HepG2 (cell line): ENCODE results near the gene KIF2C. TPM values are rescaled to one million over a fixed set of nuclear protein-coding genes. Genes with fewer than 3 reads are reported as not detected.

ENCODE experiments used
- ATM ChIP-seq: fragments of 450-650 bp; IDR thresholded peaks from 2 replicates; pipeline ENCODE4 v1.7.1; 2017; ENCODE audit warnings: mild to moderate bottlenecking, borderline replicate concordance
- CEBPB ChIP-seq: IDR thresholded peaks from 2 replicates; pipeline ENCODE4 v1.6.1; 2011; ENCODE audit warnings: low read depth, low read length, improper control_type of control experiment, borderline replicate concordance
- HMGA1 ChIP-seq: sonication (generic); formaldehyde crosslinking; conservative IDR thresholded peaks from 2 replicates; pipeline ENCODE4 v1.4.0; 2020; ENCODE audit warnings: missing genetic modification reagents
- MZF1 ChIP-seq: sonication (generic); formaldehyde crosslinking; IDR thresholded peaks from 2 replicates; pipeline ENCODE4 v1.8.1; 2023; ENCODE audit warnings: mild to moderate bottlenecking, missing genetic modification reagents, borderline replicate concordance
- RXRA ChIP-seq: sonication (generic); formaldehyde crosslinking; IDR thresholded peaks from 2 replicates; pipeline ENCODE4 v1.5.1; 2020; ENCODE audit warnings: missing genetic modification reagents
- STAG1 ChIP-seq: sonication (generic); formaldehyde crosslinking; IDR thresholded peaks from 2 replicates; pipeline ENCODE4 v1.4.0; 2020; ENCODE audit warnings: missing genetic modification reagents
- ZNF775 ChIP-seq: sonication (generic); formaldehyde crosslinking; IDR thresholded peaks from 2 replicates; pipeline ENCODE4 v1.4.0; 2020; ENCODE audit warnings: missing genetic modification reagents, mild to moderate bottlenecking, moderate library complexity, borderline replicate concordance
- polyA plus RNA-seq, 8 experiments: library from polyadenylated mRNA; depleted of rRNA in 3 of 8; stranded (reverse) in 7 of 8; unstranded in 1 of 8; fragments of >200 nt; fragmentation: Illumina TruSeq in 4 of 8; extraction: Trizol in 4 of 8; gene quantifications; 2 replicates each; pipeline versions ENCODE4 v1.2.1 to v1.2.3, GENCODE V29; 2011 to 2016; ENCODE audit warnings: low read depth in 4 of 8, missing spikeins in 1 of 8, mixed read lengths in 1 of 8; ENCODE audit not compliant: insufficient read depth in 1 of 8
- total RNA-seq, 5 experiments: library from RNA; depleted of rRNA; stranded (reverse); fragments of >200 nt; fragmentation: Illumina TruSeq; extraction: Trizol; gene quantifications; 2 replicates each; pipeline ENCODE4 v1.2.3, GENCODE V29; 2016; ENCODE audit warnings: low read depth in 1 of 5
- TF ChIP-seq, protein P1 (sequence below): sonication (generic); formaldehyde crosslinking; IDR thresholded peaks from 2 replicates; pipeline ENCODE4 v1.9.0; 2022; ENCODE audit warnings: low read depth, missing genetic modification reagents
- TF ChIP-seq, protein P2 (sequence below): sonication (generic); formaldehyde crosslinking; IDR thresholded peaks from 2 replicates; pipeline ENCODE4 v1.5.0; 2020; ENCODE audit warnings: mild to moderate bottlenecking, missing genetic modification reagents, borderline replicate concordance
- TF ChIP-seq, protein P3 (sequence below): sonication (generic); formaldehyde crosslinking; IDR thresholded peaks from 2 replicates; pipeline ENCODE4 v1.4.0; 2020; ENCODE audit warnings: missing genetic modification reagents, mild to moderate bottlenecking, borderline replicate concordance
- TF ChIP-seq, protein P4 (sequence below): sonication (generic); formaldehyde crosslinking; IDR thresholded peaks from 2 replicates; pipeline ENCODE4 v1.5.1; 2020; ENCODE audit warnings: missing genetic modification reagents, mild to moderate bottlenecking, borderline replicate concordance

The KIF2C gene
- total and polyA plus RNA-seq, 2 of the 13 experiments (the other 11 are each of a cell fraction or from before 2014, with no cell fraction given), result 29.7 to 53.7 TPM

DNA sequence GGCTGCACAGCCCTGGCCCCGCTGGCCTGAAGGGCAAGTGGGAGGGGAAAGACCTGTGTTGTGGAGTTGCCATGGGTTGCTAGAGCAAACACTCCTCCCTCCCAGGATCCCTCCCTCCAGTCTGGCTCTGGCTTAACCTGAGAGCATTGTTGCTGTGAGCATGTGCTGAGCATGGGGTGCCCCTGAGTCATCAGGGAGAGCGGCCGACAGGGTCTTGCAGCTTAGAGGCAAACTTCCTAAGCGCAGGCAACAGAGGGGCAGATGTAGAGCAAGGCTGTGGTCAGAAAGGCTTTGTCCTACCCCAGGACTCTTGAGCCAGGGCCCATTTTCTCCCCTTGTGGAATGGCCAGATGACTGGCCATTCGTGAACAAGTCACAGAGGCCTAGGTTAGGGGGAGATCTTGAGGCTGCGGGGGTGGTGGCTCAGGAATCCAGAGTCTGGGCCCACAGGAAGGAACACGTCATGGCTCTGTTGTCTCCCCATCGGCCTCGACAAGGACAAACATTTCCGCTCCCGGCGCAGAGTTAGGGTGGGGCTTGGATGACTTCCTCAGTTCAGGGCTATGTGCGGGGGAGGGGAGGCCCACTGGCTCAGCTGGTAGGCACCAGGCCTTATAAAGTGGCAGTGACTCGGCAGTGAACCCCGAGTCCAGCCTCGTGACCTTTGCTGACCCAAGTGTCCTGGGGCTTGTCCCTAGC, 67.9 kb downstream of the KIF2C start (continued):
- TF ChIP-seq, protein P1, sequence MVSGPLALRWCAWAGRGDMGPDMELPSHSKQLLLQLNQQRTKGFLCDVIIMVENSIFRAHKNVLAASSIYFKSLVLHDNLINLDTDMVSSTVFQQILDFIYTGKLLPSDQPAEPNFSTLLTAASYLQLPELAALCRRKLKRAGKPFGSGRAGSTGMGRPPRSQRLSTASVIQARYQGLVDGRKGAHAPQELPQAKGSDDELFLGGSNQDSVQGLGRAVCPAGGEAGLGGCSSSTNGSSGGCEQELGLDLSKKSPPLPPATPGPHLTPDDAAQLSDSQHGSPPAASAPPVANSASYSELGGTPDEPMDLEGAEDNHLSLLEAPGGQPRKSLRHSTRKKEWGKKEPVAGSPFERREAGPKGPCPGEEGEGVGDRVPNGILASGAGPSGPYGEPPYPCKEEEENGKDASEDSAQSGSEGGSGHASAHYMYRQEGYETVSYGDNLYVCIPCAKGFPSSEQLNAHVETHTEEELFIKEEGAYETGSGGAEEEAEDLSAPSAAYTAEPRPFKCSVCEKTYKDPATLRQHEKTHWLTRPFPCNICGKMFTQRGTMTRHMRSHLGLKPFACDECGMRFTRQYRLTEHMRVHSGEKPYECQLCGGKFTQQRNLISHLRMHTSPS (CRISPR knock-in tag), result no peak; the same call in 1 of the 2 replicates
- TF ChIP-seq, protein P2, sequence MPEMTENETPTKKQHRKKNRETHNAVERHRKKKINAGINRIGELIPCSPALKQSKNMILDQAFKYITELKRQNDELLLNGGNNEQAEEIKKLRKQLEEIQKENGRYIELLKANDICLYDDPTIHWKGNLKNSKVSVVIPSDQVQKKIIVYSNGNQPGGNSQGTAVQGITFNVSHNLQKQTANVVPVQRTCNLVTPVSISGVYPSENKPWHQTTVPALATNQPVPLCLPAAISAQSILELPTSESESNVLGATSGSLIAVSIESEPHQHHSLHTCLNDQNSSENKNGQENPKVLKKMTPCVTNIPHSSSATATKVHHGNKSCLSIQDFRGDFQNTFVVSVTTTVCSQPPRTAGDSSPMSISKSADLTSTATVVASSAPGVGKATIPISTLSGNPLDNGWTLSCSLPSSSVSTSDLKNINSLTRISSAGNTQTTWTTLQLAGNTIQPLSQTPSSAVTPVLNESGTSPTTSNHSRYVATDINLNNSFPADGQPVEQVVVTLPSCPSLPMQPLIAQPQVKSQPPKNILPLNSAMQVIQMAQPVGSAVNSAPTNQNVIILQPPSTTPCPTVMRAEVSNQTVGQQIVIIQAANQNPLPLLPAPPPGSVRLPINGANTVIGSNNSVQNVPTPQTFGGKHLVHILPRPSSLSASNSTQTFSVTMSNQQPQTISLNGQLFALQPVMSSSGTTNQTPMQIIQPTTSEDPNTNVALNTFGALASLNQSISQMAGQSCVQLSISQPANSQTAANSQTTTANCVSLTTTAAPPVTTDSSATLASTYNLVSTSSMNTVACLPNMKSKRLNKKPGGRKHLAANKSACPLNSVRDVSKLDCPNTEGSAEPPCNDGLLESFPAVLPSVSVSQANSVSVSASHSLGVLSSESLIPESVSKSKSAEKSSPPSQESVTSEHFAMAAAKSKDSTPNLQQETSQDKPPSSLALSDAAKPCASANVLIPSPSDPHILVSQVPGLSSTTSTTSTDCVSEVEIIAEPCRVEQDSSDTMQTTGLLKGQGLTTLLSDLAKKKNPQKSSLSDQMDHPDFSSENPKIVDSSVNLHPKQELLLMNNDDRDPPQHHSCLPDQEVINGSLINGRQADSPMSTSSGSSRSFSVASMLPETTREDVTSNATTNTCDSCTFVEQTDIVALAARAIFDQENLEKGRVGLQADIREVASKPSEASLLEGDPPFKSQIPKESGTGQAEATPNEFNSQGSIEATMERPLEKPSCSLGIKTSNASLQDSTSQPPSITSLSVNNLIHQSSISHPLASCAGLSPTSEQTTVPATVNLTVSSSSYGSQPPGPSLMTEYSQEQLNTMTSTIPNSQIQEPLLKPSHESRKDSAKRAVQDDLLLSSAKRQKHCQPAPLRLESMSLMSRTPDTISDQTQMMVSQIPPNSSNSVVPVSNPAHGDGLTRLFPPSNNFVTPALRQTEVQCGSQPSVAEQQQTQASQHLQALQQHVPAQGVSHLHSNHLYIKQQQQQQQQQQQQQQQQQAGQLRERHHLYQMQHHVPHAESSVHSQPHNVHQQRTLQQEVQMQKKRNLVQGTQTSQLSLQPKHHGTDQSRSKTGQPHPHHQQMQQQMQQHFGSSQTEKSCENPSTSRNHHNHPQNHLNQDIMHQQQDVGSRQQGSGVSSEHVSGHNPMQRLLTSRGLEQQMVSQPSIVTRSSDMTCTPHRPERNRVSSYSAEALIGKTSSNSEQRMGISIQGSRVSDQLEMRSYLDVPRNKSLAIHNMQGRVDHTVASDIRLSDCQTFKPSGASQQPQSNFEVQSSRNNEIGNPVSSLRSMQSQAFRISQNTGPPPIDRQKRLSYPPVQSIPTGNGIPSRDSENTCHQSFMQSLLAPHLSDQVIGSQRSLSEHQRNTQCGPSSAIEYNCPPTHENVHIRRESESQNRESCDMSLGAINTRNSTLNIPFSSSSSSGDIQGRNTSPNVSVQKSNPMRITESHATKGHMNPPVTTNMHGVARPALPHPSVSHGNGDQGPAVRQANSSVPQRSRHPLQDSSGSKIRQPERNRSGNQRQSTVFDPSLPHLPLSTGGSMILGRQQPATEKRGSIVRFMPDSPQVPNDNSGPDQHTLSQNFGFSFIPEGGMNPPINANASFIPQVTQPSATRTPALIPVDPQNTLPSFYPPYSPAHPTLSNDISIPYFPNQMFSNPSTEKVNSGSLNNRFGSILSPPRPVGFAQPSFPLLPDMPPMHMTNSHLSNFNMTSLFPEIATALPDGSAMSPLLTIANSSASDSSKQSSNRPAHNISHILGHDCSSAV (CRISPR knock-in tag), result peak; percentile 8; the same call in 1 of the 2 replicates
- TF ChIP-seq ZNF775 (CRISPR knock-in tag) (no peak; the same call in 1 of the 2 replicates), CEBPB (peak; percentile 14; the same call in 1 of the 2 replicates), STAG1 (CRISPR knock-in tag) (no peak), HMGA1 (no peak), ATM (no peak), RXRA (CRISPR knock-in tag) (no peak; the same call in none of the 2 replicates), MZF1 (CRISPR knock-in tag) (peak; percentile 18; the same call in 1 of the 2 replicates)
- TF ChIP-seq, protein P3, sequence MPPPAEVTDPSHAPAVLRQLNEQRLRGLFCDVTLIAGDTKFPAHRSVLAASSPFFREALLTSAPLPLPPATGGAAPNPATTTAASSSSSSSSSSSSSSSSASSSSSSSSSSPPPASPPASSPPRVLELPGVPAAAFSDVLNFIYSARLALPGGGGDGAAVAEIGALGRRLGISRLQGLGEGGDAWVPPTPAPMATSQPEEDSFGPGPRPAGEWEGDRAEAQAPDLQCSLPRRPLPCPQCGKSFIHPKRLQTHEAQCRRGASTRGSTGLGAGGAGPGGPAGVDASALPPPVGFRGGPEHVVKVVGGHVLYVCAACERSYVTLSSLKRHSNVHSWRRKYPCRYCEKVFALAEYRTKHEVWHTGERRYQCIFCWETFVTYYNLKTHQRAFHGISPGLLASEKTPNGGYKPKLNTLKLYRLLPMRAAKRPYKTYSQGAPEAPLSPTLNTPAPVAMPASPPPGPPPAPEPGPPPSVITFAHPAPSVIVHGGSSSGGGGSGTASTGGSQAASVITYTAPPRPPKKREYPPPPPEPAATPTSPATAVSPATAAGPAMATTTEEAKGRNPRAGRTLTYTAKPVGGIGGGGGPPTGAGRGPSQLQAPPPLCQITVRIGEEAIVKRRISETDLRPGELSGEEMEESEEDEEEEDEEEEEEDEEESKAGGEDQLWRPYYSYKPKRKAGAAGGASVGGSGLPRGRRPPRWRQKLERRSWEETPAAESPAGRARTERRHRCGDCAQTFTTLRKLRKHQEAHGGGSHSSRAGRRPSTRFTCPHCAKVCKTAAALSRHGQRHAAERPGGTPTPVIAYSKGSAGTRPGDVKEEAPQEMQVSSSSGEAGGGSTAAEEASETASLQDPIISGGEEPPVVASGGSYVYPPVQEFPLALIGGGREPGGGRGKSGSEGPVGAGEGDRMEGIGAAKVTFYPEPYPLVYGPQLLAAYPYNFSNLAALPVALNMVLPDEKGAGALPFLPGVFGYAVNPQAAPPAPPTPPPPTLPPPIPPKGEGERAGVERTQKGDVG (CRISPR knock-in tag), result 0 out of 2 replicates have a peak, but pooled peaks have one; percentile 73
- TF ChIP-seq, protein P4, sequence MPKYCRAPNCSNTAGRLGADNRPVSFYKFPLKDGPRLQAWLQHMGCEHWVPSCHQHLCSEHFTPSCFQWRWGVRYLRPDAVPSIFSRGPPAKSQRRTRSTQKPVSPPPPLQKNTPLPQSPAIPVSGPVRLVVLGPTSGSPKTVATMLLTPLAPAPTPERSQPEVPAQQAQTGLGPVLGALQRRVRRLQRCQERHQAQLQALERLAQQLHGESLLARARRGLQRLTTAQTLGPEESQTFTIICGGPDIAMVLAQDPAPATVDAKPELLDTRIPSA, result no peak
